HG03354 (cell line): Measurements from ENCODE around the gene DGKB.
A peak's percentile ranks its signal among the peaks of the same experiment; 100 is the strongest.

ENCODE experiments used
- ATAC-seq: cut with Tn5 transposase; IDR thresholded peaks from one replicate; pipeline ENCODE4 v1.9.1; 2021; ENCODE audit warnings: mild to moderate bottlenecking; ENCODE audit not compliant: unreplicated experiment, poor library complexity, severe bottlenecking

DGKB gene

DNA sequence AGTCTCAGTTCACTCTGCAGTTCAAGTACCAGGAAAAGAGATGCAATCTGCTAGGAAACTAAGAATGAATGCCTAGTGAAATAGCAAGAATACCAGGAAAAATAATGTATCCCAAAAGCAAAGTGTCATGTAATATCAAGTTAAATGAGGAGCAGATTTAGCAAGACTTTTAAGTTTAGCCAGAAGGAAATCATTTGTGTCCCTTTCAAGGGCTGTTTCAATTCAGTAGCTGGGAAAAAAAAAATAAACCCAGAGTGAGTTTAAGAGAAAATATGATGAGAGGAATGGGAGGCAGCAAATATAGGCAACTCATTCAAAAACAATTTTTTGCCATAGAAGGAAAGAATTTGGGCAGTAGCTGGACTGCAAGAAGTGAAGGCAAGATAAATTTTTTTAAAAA is 135.8 kb downstream of the DGKB start:
- no peak for ATAC-seq

DNA sequence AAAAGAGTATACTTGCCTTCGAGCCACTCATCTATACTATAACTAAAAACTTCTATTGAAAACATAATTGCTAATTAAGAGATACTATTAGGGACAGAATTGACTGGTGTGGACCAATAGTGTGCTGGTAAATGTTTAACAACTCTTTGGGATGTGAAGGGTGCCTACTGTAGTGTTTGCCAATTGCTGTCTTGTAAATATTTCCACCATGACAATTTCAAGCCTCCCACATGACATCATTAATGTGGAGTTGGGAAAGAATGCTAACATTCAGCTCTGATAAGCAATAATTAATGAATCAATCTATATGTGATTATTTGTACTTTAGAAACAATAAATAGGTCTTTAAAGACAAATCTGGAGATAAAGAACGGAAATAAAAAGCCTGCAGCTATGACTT is 136.8 kb downstream of the DGKB start:
- ATAC-seq = no peak

DNA sequence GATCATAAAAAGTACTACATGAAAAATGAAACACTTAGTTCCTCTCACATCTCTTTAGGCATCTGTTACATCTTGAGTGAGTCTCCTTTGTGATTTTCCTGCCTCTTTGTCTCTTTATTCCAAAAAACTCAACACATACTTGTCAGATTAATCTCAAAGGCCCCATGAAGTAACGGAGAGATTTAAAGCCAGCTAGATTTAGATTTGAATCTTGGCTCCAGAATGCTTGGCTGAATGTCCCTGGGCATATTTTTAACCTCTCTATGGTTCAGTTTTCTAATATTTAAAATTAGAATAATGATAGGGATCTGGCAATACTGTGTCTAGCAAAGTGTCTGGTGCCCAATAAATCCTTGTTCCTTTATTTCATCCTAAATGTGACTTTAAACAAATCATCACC is 140.0 kb downstream of the DGKB start:
- ATAC-seq = no peak

DNA sequence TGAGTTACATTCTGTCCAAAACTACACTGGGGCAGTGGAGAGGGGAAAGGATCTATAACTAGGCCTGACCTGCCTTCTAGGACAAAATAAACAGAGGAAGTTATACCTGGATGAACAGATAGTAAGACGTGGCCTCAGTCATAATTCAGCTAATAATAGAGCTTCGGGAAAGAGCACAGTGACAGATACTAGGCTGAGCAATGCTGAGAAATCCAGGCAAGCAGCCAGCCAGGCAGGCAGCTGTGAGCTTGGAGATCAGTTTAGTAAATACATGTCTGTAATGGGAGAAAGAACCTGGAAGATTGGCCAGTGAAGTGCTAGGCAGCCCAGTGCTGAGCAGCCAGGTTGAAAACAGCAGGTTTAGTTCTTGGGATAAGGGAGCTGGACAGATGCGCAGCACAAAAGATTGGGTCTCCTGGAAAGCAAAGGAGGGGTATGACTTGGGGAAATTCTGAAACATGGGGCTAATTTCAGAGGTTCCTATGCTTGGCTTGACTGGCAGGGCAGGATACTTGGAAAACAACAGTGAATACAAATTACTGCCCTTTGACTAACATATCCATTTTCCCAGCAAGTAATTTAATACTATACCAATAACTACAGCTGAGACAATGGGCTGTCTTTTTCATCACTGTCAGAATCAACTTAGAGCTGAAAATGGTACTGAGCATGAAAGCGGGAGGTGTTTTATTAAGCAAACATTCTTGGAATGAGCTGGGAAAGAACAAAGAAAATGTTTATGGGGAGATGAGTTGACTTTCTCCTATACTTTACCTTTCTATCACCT is 140.8 kb downstream of the DGKB start:
- no peak for ATAC-seq

DNA sequence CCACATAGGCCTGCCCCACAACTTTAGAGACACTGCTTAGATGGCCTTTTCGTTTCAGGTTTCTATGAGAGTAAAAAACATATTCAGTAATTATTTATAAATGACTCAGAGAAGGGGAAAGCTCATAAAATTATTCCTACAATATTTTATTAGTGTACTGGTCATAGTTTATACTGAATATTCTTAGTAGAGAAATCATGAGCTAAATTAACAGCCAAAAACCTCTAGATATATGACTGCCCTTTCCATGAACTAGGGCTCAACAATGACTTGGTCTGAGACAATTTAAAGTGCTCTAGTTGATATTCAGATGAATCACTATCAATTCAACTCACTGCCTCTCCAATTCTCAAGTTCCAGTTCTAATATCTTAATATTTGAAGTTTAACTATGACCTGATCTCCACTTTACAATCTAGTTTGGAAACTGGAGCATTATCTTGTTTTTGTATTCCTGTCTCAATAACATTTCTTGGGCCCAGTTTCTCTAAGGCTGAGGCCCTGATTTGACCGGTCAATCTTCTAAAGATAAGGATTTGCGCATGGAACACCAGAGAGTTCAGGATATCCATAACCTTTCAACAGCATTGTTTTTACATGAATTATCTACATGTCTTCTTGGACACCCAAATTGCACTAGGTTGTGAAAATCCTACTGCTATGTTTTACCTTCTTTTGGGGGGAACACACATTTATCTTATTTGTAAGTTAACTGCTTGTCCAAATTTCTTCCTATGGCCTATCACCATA is 141.6 kb downstream of the DGKB start:
- ATAC-seq = no peak

DNA sequence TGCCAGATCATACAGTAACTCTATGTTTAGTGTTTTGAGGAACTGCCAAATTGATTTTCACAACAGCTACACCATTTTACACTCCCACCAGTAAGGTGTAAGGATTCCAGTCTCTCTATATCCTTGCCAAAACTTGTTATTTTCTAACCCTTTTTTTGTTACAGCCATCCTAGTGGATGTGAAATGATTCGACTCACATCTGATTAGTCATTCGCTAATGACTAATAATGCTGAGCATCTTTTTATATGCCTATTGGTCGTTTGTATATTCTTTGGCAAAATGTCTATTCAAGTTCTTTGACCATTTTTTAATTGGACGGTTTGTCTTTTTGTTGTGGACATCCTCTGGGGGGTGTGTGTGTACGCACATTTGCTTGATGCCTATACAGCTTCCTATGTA is 142.8 kb downstream of the DGKB start:
- ATAC-seq = no peak

DNA sequence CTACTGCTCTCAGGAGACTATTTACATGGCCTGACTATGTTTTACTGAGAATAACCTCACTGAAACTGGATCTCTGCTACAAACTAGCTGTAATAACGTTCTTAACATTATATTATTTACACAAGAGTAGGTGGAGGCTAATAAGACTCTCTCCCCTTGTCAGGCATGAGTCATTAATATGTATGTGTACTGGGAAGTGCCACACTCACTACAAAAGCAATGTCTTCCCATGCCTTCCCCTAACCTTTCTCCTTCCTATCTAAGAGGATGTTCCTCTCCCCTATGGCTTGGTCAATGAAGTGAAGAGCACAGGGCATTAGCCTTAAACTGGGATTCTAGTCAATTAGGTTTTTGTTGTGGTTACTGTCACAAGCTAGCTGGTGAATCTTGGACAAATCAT is 147.9 kb downstream of the DGKB start:
- ATAC-seq = no peak

DNA sequence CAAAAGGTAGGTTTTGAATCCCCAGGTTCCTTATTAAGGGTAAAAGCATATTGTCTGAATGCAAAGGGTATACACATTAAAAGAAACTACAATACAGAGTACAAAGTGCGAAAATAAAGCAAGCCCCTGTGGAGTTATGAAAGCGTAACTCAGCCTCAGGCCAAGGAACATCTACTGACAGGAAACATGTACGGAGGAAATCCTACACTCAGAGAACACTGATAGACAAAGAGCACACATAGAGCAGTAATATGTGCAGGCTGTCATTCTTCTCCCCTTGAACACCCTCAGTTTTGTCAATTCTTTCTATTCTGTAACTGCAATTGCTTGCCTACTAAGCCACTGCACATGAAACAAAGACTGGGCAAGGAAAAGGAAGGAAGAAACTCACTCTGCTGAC is 150.2 kb downstream of the DGKB start:
- no peak for ATAC-seq

DNA sequence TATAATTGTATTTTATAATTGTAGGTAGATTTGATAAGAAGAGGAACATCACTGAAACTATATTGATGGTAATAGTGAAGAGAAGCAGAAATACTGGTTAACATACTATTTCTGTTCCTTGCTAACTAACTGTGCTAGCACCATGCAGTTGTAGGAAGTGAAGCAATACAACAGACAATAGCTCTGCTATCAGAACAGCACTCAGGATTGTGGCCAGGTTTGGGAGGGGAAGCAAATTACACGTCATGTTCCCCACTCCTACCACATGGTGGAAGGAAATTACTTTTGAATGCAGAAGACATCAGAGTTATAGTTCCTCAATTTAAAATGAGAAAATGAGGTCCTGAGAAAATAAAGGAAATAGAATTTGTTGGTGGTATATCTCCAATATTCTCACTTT is 151.1 kb downstream of the DGKB start:
- ATAC-seq = no peak

DNA sequence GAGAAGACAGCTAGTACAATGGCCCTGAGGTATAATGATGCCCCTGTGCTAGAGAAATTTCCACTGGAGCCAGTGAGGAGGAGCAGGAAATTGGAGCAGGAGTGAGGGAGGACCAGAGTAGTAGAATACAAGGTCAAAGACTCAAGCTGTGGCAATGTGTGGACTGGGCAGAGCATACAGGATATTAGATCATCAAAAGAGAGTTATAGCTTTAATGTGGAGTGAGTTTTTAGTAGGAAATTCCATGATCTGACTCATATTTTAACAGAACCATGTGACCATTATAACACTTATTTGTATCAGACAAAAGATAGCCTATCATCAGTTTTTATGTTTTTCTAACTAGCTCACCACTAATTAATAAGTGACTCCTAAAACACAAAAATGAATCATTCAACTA is 154.1 kb downstream of the DGKB start:
- no peak for ATAC-seq

DNA sequence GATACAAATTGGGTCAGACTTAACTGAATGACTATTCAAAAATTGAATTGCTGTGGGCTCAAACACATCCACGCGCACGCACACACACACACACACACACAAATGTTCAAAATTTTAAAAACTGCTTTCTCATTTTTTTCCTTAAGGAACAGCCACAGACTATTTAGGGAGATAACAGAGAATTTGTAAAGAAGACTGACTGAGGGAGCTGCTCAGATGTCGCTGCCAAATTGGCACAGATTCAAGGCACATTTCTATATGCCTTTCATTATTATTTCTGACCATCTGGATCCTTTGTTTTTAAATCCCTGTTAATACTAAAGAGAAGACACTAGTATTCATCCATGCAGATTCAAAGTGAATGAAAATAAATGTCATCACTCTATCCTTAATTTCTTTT is 154.8 kb downstream of the DGKB start:
- no peak for ATAC-seq

DNA sequence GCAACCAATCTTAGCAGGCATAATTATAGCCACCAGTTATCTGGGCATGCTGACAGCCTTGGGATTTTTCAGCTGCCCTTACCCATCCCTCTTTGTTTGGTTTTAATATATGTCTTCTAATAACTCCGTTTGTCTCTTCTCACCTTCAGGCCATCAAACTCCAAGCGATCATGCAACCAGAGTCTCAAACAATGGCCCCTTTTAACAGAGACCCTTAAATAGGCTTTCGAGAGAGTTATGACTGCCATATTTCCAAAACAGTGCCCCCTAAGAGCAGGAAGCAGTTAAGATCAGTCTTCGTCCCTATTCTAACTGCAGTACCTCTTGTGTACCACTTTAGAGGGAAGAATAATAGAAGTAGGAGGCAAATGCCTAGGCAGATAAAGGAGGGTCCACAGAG is 157.5 kb downstream of the DGKB start:
- ATAC-seq = no peak

DNA sequence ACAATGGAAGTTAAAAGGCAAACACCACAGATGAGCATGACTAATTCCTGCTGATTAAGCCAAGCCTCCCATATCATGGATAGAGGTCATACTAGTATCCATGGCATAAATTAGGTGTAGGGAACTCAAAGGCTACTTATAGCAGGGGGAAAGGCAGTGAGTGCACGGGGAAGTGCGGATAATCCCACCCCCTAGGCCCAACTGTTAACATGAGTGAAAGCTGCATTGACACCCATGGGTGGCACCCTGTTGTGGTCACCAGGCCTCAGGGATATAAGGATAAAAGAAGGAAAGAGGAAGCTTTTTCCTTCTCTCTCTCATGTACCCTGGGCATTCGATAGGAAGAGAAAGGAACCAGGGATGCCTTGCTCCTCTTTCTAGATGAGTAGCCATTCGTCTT is 161.9 kb downstream of the DGKB start:
- no peak for ATAC-seq

DNA sequence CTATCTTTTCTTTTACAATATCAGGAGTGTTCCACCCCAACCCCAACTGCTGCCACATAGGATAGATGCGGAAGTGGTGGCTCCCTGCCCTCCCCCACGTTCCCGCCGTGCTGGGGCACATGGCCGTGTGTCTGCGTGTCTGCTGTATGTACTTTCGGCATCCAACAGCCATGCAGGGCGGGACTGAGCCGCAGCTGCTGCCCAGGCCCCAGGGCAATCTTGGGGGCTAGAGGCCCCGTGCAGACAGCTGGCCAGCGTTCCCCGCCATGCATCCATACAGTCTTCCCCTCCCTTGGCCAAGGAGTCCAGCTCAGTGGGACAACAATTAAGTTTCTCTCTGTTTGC is 162.7 kb downstream of the DGKB start:
- no peak for ATAC-seq

DNA sequence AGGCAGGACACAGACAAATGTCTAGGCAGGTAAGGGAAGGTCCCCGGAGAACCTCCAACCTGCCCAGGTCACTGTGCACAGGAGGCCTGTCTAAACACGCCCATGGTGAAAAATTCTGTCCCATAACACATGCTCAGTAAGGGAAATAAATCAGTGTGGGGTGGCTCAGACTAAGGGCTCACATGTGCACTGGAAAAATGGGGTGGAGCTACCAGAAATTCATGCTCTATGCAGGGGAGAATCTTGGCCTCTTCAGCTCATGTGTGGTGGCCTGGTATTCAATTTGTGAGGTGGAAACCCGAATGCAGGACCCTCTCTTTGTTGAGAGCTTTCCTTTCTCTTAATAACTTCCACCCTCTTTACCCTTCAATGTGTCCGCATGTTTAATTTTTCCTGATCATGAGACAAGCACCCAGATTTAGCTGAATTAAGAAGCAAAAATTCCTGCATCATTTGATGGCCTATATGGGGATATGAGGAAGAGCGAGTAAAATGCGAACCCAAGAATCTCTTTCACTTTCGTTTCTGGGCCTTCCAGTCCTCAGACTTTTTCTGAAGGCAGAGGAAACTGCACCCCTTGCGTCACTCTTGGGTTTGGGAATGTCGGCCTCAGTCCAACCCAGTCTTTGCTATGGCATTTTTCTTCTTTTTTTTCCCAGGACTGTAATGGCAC is 163.2 kb downstream of the DGKB start:
- no peak for ATAC-seq

DNA sequence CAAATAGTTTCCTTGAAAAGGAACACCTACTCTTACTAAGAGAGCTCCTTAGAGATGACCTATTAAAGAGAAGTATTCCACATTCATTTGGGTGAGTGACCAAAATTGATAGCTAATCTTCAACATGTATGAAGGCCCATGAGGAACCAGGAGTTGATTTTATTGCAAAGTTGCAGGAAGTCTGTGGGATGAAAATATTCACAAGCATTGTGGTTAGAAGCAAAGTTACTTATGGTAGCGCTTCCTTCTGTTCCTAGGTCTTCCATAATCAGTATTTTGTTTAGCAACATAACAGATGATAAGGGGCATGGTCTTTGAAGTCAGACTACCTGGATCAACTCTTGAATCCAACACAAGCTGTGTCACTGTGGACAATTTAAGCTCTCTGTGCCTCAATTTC is 164.5 kb downstream of the DGKB start:
- no peak for ATAC-seq

DNA sequence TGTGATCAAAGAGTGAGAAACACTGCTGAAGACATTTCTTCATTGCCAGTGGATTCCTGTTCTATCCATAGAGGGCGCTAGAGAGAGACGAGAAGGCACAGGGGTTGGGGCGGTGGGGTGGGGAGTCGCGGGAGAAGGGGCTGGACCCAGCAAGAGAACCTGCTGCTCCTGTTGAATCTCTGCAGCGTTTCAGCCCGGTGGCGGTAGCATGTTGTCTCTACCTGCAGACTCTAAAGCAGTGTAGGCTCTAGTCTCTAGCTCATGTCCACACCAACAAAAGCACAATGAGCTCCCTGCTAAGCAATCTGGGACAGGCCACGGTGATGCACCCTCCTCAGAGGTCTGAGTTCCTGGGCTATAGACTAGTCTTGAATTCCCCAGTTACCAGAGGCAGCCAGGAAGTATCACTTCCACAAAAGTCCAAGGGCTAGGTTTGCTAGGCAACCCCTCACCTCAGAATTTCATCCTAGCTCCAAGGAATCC is 167.7 kb downstream of the DGKB start:
- ATAC-seq = no peak

DNA sequence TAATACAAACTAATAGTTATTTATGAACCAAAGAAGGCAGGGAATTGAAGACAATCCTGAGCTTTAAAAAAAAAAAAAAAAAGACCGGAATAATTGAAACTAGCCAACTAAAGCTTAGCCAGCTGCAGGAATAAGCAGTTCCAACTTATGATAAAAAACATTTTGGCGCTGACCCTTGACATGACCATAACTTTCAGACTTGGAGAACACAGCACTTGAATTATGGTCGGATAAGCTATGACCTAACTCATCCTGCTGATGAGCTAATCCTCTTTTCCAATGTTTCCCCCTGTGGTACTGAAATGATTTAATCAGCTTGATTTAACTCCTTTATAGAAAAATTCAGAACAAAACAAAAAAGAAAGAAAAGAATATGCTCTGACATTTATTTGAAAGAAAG is 181.8 kb downstream of the DGKB start:
- ATAC-seq = no peak

DNA sequence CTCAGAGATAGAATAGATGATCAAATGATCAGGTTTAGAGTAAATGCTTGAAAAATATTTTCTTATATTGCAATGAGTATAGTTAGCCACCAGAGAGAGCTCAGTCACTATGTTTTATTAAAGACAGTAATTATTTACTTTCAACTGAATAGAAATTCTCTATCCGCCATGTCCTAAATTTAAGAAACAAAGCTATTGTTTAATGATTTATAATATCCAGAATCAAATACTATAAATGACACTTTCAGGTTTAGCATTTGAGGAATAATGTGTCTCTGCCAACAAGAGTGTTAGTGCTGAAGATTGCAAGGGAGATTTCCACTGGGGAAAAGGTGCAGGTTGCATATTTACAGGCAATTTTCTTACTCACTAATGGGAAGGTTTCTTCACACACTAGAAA is 184.7 kb downstream of the DGKB start:
- ATAC-seq = no peak

DNA sequence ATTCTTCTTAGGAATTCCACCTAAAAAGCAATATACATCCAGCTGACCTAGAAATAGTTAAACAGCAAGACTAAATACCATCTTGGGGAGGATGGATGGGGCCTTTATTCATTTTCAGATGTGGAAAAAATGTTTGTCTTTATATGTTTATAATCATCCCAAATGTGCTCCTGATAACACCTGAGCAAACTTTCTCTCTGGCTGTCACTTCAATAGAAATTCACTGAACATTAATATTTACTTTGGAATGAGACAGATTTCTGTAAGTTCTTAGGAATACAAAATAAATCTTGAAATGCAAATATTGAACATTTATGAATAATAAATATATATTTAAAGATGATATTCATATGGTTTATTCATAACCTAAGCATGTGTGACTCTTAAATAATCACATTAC is 185.4 kb downstream of the DGKB start:
- no peak for ATAC-seq

DNA sequence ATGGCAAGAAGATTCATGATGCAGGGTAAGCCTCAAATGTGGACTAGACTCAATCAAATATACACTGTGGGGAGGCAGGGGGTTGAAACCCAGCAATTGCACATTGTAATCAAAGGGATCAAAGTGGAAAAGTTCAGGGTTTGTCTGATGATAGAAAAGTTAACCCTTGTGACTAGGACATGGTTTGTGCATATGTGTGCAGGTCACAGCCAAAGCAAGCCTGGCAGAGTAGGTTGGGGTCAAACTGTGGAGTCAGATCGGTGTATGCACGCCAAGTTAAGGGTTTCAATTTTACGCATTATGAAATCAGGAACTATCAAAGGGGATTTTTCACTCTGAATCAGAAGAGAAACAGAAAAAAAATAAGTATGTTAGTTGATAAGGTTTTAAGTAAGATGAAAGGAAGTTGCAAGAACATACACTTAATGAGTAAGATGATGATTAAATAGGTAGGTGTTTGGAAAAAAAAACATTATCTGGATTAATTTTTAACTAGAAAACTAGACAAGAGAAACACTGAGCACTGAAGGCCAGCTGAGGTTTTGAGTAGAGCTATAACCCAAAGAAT is 188.3 kb downstream of the DGKB start:
- peak; percentile 97 for ATAC-seq
